Muscle layer of colon (tissue), 2 donors: Measurements from ENCODE around the gene LGR6.

Source experiments
- H3K27ac ChIP-seq: one replicate; pipeline ENCODE4 v1.7.0; 2013; ENCODE audit warnings: low read depth, mild to moderate bottlenecking, low read length, moderate library complexity
- H3K27me3 ChIP-seq, 2 donors: one replicate each; pipeline ENCODE4 v1.7.0; 2013; ENCODE audit warnings: low read length in 2 of 2, mild to moderate bottlenecking in 2 of 2; ENCODE audit not compliant: insufficient read depth in 2 of 2, control insufficient read depth in 1 of 2
- H3K36me3 ChIP-seq: one replicate; pipeline ENCODE4 v1.7.0; 2013; ENCODE audit warnings: mild to moderate bottlenecking, low read length; ENCODE audit not compliant: insufficient read depth
- H3K4me1 ChIP-seq: one replicate; pipeline ENCODE4 v1.7.0; 2013; ENCODE audit warnings: mild to moderate bottlenecking, low read length; ENCODE audit not compliant: insufficient read depth
- H3K4me3 ChIP-seq, 2 donors: one replicate each; pipeline ENCODE4 v1.7.0; 2013; ENCODE audit warnings: low read length in 2 of 2, low read depth in 1 of 2, mild to moderate bottlenecking in 1 of 2, moderate library complexity in 1 of 2
- H3K9ac ChIP-seq: one replicate; pipeline ENCODE4 v1.7.0; 2013; ENCODE audit warnings: low read length
- H3K9me3 ChIP-seq: one replicate; pipeline ENCODE4 v1.7.0; 2013; ENCODE audit warnings: mild to moderate bottlenecking, low read length
- donor health status: abdominal sarcoma.
- donor health status: Adenocarcinoma of cecum.

Gene LGR6

DNA sequence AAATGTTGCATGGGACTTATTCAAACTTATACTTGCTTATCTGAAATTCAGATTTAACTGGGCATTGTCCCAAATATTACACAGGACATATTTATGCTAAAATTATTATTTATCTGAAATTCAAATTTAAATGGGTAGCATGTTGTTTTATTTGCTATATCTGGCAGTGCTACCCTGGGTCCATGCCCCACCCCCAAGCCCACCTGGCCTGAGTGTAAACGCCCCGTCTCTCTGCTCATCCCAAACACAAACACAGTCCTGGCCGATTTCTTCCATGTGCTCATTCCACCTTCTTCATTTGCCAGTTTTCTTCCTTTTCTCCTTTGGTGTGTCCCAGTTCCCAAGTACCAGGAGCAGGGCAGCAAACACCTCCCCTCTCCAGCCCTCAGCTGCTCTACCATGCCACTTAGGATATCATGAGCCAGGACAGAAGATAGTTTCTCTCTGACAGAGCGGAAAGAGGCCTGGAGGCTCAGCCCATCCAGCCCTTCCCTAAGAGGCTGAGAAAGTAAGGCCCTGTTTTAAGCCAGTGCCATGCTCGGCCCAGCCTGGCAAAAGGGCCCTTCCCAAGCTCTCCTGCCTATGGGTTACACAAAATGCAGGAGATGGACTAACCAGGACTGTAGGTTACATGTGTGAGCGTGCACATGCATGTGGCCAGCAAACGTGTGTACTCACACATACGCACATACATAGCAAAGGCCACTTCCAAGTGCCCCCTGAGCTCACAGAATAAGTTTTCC, 78.7 kb downstream of the LGR6 start:
- H3K9ac ChIP-seq = no peak overlapping the region
- no peaks in the 10 kb centered on the region for H3K9me3 ChIP-seq
- H3K27ac ChIP-seq = no peak overlapping the region
- H3K27me3 ChIP-seq = no peaks in the 10 kb centered on the region
- H3K36me3 ChIP-seq = no peaks in the 10 kb centered on the region
- no peaks in the 10 kb centered on the region for H3K4me1 ChIP-seq
- H3K4me3 ChIP-seq = no peak overlapping the region

DNA sequence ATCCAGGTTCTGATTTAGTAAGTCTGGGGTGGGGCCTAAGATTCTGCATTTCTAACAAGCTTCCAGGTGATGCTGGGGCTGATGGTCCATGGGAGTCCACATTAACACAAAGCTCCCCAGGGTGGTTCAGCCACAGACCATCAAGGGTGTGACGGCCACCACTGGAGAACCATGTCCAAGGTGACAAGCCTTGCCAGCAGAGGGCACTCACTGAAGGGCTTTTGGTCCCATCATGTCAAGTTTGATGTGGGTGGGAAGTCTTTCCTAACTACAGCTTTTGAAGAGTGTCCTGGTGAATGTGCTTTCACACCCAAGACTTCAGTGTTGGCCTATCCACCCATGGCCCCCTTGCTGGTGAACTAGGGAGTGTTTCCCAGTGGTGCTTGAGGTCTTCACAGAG, 81.0 kb downstream of the LGR6 start:
- Histone ChIP-seq H3K9ac (no peak overlapping the region), H3K27ac (no peak overlapping the region), H3K9me3 (no peaks in the 10 kb centered on the region), H3K36me3 (no peaks in the 10 kb centered on the region), H3K4me3 (no peak overlapping the region), H3K27me3 (no peaks in the 10 kb centered on the region), H3K4me1 (no peaks in the 10 kb centered on the region)

- Histone ChIP-seq H3K27ac (no peak overlapping the region), H3K36me3 (no peaks in the 10 kb centered on the region), H3K4me3 (no peak overlapping the region), H3K9ac (no peak overlapping the region), H3K4me1 (no peaks in the 10 kb centered on the region), H3K9me3 (no peaks in the 10 kb centered on the region), H3K27me3 (no peaks in the 10 kb centered on the region)
Measured at GRCh38 chr1:202275061-202275770, 81.6 kb downstream of the LGR6 start.

- no peaks in the 10 kb centered on the region for H3K36me3 ChIP-seq
- no peaks in the 10 kb centered on the region for H3K9me3 ChIP-seq
- no peak overlapping the region for H3K27ac ChIP-seq
- H3K9ac ChIP-seq = no peak overlapping the region
- H3K4me1 ChIP-seq = no peaks in the 10 kb centered on the region
- no peak overlapping the region for H3K4me3 ChIP-seq
- H3K27me3 ChIP-seq = no peaks in the 10 kb centered on the region
Measured at GRCh38 chr1:202276081-202276715, 82.6 kb downstream of the LGR6 start.

DNA sequence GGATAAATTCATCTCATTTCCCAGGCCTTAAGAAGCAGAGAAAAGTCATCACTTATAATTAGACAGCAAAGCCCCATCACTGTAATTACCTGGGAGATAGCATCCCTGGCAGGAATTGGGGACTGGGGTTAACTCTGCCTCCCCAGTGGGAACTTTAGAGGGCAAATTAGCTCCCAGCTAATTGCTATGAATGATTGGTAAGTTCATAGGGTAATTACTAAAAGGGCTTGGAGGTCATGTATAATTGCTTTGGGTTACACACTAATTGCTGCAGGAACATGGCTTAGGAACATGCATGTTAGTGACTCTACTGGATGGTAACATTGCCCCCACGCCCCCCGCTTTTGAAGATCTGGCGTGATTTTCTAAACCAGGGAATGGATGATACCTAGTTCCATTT, 83.3 kb downstream of the LGR6 start:
- Histone ChIP-seq H3K27me3 (no peaks in the 10 kb centered on the region), H3K4me1 (no peaks in the 10 kb centered on the region), H3K4me3 (no peak overlapping the region), H3K36me3 (no peaks in the 10 kb centered on the region), H3K9me3 (no peaks in the 10 kb centered on the region), H3K9ac (no peak overlapping the region), H3K27ac (no peak overlapping the region)

DNA sequence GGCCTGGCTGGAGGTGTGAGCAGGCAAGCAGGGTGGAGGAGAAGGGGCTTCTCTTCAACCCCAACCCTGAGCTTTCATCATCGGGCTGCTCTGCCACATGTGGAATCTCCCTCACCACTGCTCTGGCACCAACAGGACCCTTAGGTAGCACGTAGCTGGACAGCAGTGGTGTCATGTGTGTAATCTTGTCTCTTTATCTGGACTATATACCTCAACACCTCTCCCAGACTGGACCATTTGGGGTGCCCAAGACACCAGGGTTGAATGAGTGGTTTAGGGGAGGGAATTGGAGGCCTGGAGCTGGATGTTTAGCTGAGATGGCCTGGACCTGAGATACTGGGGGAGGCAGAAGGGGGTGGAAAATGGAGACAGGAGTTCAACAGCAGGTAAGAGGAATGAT, 85.2 kb downstream of the LGR6 start:
- H3K9me3 ChIP-seq = no peaks in the 10 kb centered on the region
- no peaks in the 10 kb centered on the region for H3K27me3 ChIP-seq
- no peaks in the 10 kb centered on the region for H3K4me1 ChIP-seq
- no peak overlapping the region for H3K9ac ChIP-seq
- no peak overlapping the region for H3K27ac ChIP-seq
- no peak overlapping the region for H3K4me3 ChIP-seq
- H3K36me3 ChIP-seq = no peaks in the 10 kb centered on the region

DNA sequence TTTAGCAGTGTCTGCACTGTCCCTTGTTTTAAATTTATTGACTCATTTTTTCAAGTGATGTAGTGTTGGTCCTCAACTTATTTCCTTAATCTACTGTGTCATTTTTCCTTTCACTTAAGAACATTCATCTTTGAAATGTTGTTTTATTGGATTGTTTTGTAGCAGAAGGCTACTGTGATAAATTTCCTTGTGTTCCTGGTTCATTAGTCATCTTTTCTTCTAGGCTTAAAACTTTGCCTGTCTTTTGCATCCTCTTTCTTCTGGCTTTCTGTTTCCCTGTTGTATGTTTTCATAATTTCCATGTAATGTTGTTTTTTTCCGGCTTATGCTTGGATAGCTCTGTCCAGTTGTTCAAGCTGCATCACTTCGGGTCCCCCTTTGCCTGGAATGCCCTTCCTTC, 86.2 kb downstream of the LGR6 start:
- Histone ChIP-seq H3K27me3 (no peaks in the 10 kb centered on the region), H3K9me3 (no peaks in the 10 kb centered on the region), H3K4me3 (no peak overlapping the region), H3K27ac (no peak overlapping the region), H3K4me1 (no peaks in the 10 kb centered on the region), H3K36me3 (no peaks in the 10 kb centered on the region), H3K9ac (no peak overlapping the region)

- Histone ChIP-seq H3K27me3 (no peaks in the 10 kb centered on the region), H3K4me3 (no peak overlapping the region), H3K27ac (no peak overlapping the region), H3K4me1 (no peaks in the 10 kb centered on the region), H3K9ac (no peak overlapping the region), H3K36me3 (no peaks in the 10 kb centered on the region), H3K9me3 (no peaks in the 10 kb centered on the region)
Measured at GRCh38 chr1:202280595-202280994, 87.0 kb downstream of the LGR6 start.

GRCh38 chr1:202281316-202282024, 87.9 kb downstream of the LGR6 start:
- no peaks in the 10 kb centered on the region for H3K36me3 ChIP-seq
- H3K4me1 ChIP-seq = no peaks in the 10 kb centered on the region
- no peak overlapping the region for H3K9ac ChIP-seq
- H3K4me3 ChIP-seq = no peak overlapping the region
- H3K27me3 ChIP-seq = no peaks in the 10 kb centered on the region
- no peaks in the 10 kb centered on the region for H3K9me3 ChIP-seq
- no peak overlapping the region for H3K27ac ChIP-seq

GRCh38 chr1:202282025-202282371, 88.4 kb downstream of the LGR6 start:
- no peak overlapping the region for H3K4me3 ChIP-seq
- H3K27ac ChIP-seq = no peak overlapping the region
- no peak overlapping the region for H3K9ac ChIP-seq
- no peaks in the 10 kb centered on the region for H3K9me3 ChIP-seq
- no peaks in the 10 kb centered on the region for H3K27me3 ChIP-seq
- H3K4me1 ChIP-seq = no peaks in the 10 kb centered on the region
- no peaks in the 10 kb centered on the region for H3K36me3 ChIP-seq

GRCh38 chr1:202282596-202283283, 89.1 kb downstream of the LGR6 start:
- Histone ChIP-seq H3K27ac (no peak overlapping the region), H3K4me1 (no peaks in the 10 kb centered on the region), H3K9me3 (no peaks in the 10 kb centered on the region), H3K36me3 (no peaks in the 10 kb centered on the region), H3K27me3 (no peaks in the 10 kb centered on the region), H3K4me3 (no peak overlapping the region), H3K9ac (no peak overlapping the region)
